Osteocyte (in vitro differentiated cells): ENCODE measurements around the gene TPO. TPM values are rescaled to one million over a fixed set of nuclear protein-coding genes. Genes with fewer than 3 reads are reported as not detected.

ENCODE experiments used
- DNase-seq: peaks from one replicate; pipeline ENCODE4 v3.0.0; 2021; ENCODE audit warnings: mixed read lengths; ENCODE audit not compliant: unreplicated experiment; ENCODE audit errors: extremely low spot score
- H3K27ac Mint-ChIP-seq: one replicate; pipeline ENCODE4 v1.8.0; 2021; ENCODE audit warnings: mild to moderate bottlenecking, mixed read lengths; ENCODE audit not compliant: unreplicated experiment
- H3K27me3 Mint-ChIP-seq: one replicate; pipeline ENCODE4 v1.8.0; 2021; ENCODE audit warnings: mixed read lengths; ENCODE audit not compliant: unreplicated experiment
- H3K36me3 Mint-ChIP-seq: one replicate; pipeline ENCODE4 v1.8.0; 2021; ENCODE audit warnings: mixed read lengths; ENCODE audit not compliant: unreplicated experiment
- H3K4me1 Mint-ChIP-seq: one replicate; pipeline ENCODE4 v1.8.0; 2021; ENCODE audit warnings: mixed read lengths; ENCODE audit not compliant: unreplicated experiment
- H3K4me3 Mint-ChIP-seq: one replicate; pipeline ENCODE4 v1.8.0; 2021; ENCODE audit warnings: mild to moderate bottlenecking, moderate library complexity, mixed read lengths; ENCODE audit not compliant: unreplicated experiment
- H3K9me3 Mint-ChIP-seq: one replicate; pipeline ENCODE4 v1.8.0; 2021; ENCODE audit warnings: mixed read lengths; ENCODE audit not compliant: unreplicated experiment
- total RNA-seq: library from RNA; stranded (reverse); gene quantifications from 2 replicates; pipeline ENCODE4 v1.2.1, GENCODE V29; 2021
- TF ChIP-seq, protein P1 (sequence below): fragments of 200-600 bp; sonication (generic); IDR thresholded peaks from 2 replicates; pipeline ENCODE4 v1.5.0; 2021; ENCODE audit warnings: antibody characterized with exemption, mild to moderate bottlenecking, moderate library complexity

Gene TPO
- total RNA-seq, 1 donor from 2014 or later: not detected

DNA sequence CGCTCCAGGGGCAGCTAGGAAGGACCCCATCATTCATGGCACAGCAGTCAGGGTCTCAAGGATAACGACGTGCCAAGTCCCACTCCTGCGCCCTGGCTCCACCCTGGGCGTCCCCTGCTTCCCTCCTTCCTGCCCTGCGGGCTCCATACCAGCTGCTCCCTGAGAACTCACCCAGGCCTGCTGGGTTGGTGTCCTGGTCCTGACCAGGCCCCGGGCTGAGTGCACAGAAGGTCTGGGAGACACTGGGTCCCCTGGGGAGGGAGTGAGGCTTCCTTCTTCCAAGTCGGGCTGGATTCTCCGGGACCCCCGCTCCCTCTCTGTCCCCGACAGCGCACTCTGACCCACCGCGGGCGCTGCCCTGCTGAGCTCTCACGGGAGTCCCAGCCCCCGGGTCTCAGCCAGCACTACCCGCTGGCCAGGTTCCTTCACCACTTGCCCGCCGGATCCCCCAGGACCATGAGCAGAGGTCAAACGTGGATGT, 170.8 kb downstream of the TPO start:
- no peak for DNase-seq
- Mint-ChIP-seq H3K27me3 (peaks cover 4% of the 10 kb centered on the region), H3K27ac (no peak overlapping the region), H3K4me1 (peaks cover 5% of the 10 kb centered on the region), H3K4me3 (no peak overlapping the region), H3K36me3 (peaks cover 2% of the 10 kb centered on the region), H3K9me3 (no peaks in the 10 kb centered on the region)
- TF ChIP-seq, protein P1, sequence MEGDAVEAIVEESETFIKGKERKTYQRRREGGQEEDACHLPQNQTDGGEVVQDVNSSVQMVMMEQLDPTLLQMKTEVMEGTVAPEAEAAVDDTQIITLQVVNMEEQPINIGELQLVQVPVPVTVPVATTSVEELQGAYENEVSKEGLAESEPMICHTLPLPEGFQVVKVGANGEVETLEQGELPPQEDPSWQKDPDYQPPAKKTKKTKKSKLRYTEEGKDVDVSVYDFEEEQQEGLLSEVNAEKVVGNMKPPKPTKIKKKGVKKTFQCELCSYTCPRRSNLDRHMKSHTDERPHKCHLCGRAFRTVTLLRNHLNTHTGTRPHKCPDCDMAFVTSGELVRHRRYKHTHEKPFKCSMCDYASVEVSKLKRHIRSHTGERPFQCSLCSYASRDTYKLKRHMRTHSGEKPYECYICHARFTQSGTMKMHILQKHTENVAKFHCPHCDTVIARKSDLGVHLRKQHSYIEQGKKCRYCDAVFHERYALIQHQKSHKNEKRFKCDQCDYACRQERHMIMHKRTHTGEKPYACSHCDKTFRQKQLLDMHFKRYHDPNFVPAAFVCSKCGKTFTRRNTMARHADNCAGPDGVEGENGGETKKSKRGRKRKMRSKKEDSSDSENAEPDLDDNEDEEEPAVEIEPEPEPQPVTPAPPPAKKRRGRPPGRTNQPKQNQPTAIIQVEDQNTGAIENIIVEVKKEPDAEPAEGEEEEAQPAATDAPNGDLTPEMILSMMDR: no peak

DNA sequence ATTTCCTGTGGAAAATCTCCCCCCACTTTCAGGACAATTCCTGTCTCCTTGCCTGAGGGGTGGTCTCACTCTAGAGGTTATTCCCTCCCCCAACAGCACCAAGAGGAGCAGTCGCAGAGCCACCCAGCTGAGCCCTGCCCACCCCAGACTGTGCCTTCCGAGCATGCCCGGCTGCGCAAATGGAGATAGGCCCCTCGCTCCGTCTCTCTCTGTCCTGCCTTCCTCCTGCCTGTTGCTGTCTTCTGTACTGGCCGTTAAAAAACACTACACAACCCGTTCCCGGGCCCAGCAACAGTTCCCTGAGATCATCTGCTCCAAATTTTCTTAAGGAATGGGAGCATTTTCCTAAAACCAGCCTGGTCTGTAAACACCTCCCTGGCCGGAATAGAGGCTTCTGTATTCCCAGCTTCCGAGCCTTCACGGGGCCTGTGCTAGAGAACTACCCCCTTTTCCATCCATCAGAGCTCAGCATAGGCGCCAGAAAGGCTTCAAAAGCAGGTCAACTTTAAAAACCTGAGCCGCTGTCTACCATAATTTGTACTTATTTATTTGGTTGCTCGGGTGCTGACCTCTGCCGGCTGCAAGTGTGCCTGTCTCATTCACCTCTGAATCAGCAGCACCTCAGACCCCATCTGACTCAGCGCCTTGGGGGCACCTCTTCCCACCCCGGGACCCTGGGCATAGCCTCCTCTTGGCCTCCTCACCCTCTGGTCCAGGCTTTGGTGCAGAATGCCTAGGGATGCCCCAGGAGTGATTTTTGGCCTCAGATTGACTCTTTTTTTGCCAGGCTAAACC, 171.6 kb downstream of the TPO start:
- H3K27me3 Mint-ChIP-seq: peaks cover 4% of the 10 kb centered on the region
- H3K4me3 Mint-ChIP-seq: no peak overlapping the region
- no peak overlapping the region for H3K27ac Mint-ChIP-seq
- peaks cover 13% of the 10 kb centered on the region for H3K4me1 Mint-ChIP-seq
- TF ChIP-seq, protein P1: peak; percentile 29
- peaks cover 2% of the 10 kb centered on the region for H3K36me3 Mint-ChIP-seq
- H3K9me3 Mint-ChIP-seq: no peaks in the 10 kb centered on the region
- DNase-seq: no peak

DNA sequence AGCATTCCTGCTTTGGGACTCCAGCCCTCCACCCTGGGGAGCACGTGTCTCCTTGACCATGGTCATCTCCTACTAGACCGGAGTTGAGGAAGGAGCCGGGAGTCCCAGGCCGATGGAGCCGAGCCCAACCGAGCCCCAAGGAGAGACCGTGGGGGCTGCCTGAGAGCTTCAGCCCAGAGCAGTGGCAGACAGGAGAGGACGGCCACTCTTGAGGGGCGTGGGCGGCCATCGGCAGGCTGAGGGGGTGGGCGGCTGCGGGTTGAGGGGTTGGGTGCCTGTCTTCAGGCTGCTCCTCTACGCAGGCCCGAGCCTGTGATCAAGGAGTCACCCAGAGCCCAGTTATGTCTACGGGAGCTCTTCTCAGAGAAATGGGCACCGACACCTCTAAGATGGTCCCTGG, 172.4 kb downstream of the TPO start:
- Mint-ChIP-seq H3K9me3 (no peaks in the 10 kb centered on the region), H3K4me3 (no peak overlapping the region), H3K36me3 (peaks cover 2% of the 10 kb centered on the region), H3K27ac (no peak overlapping the region), H3K4me1 (peaks cover 13% of the 10 kb centered on the region), H3K27me3 (peaks cover 4% of the 10 kb centered on the region)
- TF ChIP-seq, protein P1: no peak
- DNase-seq: no peak

DNA sequence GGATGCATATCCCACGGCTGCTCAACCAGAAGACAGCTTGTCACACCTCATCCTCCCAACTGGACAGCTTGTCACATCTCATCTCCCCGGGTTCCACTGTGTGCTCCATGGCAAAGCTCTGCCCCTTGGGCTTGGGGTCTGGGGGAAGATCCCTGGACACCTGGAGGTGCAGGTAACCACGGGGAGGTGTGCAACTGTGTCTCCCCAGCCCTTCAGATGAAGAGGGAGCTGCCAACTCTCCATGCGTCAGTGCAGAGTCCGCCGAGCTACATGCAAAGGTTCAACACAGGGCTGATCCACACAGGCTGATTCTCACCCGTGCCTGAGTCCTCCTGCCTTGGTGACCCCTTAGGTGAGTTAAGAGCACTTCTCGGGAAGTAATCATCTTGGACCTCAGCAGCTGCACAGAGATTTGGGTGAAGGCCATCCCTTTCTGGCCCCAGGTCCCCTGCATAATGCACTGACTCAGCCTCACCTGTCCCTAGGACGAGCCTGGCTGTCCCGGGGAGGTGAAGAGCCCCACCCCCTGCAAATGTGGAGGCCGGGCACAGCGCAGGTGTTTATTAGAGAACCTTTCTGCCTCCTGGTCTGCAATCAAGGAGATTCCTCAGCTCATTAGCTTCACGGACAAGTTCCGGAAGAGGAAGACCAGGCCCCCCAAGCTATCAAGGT, 173.1 kb downstream of the TPO start:
- peaks cover 4% of the 10 kb centered on the region for H3K27me3 Mint-ChIP-seq
- DNase-seq: no peak
- H3K27ac Mint-ChIP-seq: no peak overlapping the region
- H3K4me3 Mint-ChIP-seq: no peak overlapping the region
- TF ChIP-seq, protein P1: no peak
- H3K9me3 Mint-ChIP-seq: no peaks in the 10 kb centered on the region
- H3K36me3 Mint-ChIP-seq: peaks cover 2% of the 10 kb centered on the region
- peaks cover 13% of the 10 kb centered on the region for H3K4me1 Mint-ChIP-seq
